AG04450 (cell line): ENCODE results near the gene IGFN1. TPM values are rescaled to one million over a fixed set of nuclear protein-coding genes. Genes with fewer than 3 reads are reported as not detected.

ENCODE experiments used
- CTCF ChIA-PET: fragments of 300-600, 350-600 bp; formaldehyde crosslinking; extraction: SDS; loops from one replicate; lab custom pipeline; 2022; ENCODE audit warnings: antibody characterized with exemption, inconsistent platforms; lab: Charles Lee
- POLR2A ChIA-PET: fragments of 350-600 bp; formaldehyde crosslinking; extraction: SDS; loops from one replicate; lab custom pipeline; 2021; ENCODE audit warnings: antibody characterized with exemption, inconsistent platforms; lab: Yijun Ruan, JAX
- DNase-seq: peaks from one replicate; pipeline ENCODE4 v3.0.0-alpha.2; 2011; ENCODE audit warnings: low read depth, low spot score
- H3K27ac ChIP-seq: one replicate; pipeline ENCODE4 v1.5.1; 2012; ENCODE audit warnings: low read depth, low read length, control low read depth
- H3K27me3 ChIP-seq: one replicate; pipeline ENCODE4 v1.6.0; 2012; ENCODE audit warnings: low read length; ENCODE audit not compliant: control insufficient read depth, insufficient read depth
- H3K4me3 ChIP-seq: 2 replicates; pipeline ENCODE4 v1.5.1; 2011; ENCODE audit warnings: mild to moderate bottlenecking, low read depth, low read length, control low read depth
- H3K9me3 ChIP-seq: 2 replicates; pipeline ENCODE4 v1.5.1; 2012; ENCODE audit warnings: low read length; ENCODE audit not compliant: control insufficient read depth, insufficient read depth
- polyA plus RNA-seq: library from polyadenylated mRNA; depleted of rRNA; stranded (reverse); fragments of >200 nt; gene quantifications from 2 replicates; pipeline ENCODE4 v1.2.3, GENCODE V29; 2011
- TF ChIP-seq, protein P1 (sequence below): IDR thresholded peaks from 2 replicates; pipeline ENCODE4 v1.5.1; 2011; ENCODE audit warnings: low read depth, low read length, control low read depth, inconsistent platforms

IGFN1 gene
- polyA plus RNA-seq, 1 experiment: not detected

DNA sequence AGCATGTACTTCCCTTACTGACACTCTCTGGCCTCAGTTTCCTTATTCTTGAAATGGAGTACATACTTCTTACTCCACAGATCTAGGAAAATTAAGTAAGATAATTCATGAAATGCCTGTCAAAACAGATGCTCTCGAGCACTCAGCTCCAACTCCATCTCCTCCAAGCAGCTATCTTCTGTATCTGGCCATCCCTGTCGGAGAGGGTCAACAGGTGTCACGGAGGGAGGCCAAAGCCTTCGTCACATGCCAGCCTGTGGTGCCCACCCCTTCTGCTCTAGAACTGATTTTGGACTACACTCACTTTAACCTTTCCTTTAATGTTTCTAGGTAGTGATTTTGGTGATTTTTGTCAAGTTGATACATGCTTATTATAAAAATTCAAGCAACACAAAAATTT lies 73.9 kb downstream of the IGFN1 start:
- POLR2A ChIA-PET: no interaction called here

DNA sequence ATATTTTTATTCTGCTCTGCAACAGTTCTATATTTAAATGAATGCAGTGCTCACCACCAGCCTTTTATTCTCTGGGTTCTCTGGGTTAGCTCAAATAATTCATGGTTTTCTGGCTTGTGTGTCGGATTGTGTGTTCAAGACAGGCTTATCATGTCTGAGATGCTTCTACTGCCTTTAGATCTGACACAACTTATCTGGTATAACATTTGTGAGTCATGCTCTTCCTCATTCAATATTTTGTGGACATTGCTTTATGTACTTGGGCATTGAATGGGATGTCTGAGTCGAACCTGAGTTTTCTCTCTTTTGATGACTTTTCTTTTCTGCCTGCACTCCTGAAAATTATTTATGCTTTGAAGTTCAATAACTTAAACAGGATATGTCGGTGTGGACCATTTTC lies 75.1 kb downstream of the IGFN1 start:
- no peaks in the 10 kb centered on the region for H3K27me3 ChIP-seq
- POLR2A ChIA-PET: no interaction called here
- TF ChIP-seq, protein P1, sequence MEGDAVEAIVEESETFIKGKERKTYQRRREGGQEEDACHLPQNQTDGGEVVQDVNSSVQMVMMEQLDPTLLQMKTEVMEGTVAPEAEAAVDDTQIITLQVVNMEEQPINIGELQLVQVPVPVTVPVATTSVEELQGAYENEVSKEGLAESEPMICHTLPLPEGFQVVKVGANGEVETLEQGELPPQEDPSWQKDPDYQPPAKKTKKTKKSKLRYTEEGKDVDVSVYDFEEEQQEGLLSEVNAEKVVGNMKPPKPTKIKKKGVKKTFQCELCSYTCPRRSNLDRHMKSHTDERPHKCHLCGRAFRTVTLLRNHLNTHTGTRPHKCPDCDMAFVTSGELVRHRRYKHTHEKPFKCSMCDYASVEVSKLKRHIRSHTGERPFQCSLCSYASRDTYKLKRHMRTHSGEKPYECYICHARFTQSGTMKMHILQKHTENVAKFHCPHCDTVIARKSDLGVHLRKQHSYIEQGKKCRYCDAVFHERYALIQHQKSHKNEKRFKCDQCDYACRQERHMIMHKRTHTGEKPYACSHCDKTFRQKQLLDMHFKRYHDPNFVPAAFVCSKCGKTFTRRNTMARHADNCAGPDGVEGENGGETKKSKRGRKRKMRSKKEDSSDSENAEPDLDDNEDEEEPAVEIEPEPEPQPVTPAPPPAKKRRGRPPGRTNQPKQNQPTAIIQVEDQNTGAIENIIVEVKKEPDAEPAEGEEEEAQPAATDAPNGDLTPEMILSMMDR: no peak
- DNase-seq: no peak
- no peaks in the 10 kb centered on the region for H3K9me3 ChIP-seq
- no peak overlapping the region for H3K4me3 ChIP-seq
- H3K27ac ChIP-seq: no peak overlapping the region
- CTCF ChIA-PET: interaction anchor here (0.6 to 2.3 kb wide), 3 partner anchors 12 to 83 kb away, joined by 3 to 6 read pairs (median 5); no protein-coding TSS in a partner anchor

More for the DNA sequence above, 73.9 kb downstream of the IGFN1 start:
- Histone ChIP-seq H3K27ac (no peak overlapping the region), H3K9me3 (no peaks in the 10 kb centered on the region; the same call in 1 of the 2 replicates), H3K27me3 (no peaks in the 10 kb centered on the region), H3K4me3 (no peak overlapping the region)
- DNase-seq: no peak
- CTCF ChIA-PET: no interaction called here
- TF ChIP-seq, protein P1: no peak

DNA sequence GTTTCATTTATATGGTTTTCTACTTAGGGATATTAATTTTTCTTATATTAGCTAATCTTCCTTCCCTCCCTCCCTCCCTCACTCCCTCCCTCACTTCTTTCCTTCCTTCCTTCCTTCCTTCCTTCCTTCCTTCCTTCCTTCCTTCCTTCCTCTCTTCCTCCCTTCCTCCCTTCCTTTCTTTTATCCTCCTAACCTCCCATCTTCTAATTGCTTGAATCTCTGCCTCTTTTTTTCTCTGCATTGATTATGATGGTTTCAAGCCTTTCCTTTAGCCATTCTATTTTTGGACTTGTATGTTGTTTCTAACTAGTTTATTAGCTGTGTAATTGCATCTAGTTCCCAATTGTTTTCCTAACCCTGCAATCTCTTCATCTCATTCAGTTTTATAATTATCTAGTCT lies 75.7 kb downstream of the IGFN1 start:
- Histone ChIP-seq H3K4me3 (no peak overlapping the region), H3K9me3 (no peaks in the 10 kb centered on the region), H3K27me3 (no peaks in the 10 kb centered on the region), H3K27ac (no peak overlapping the region)
- CTCF ChIA-PET: interaction anchor here (0.6 to 2.3 kb wide), 5 partner anchors 12 to 110 kb away, joined by 3 to 11 read pairs (median 5); no protein-coding TSS in a partner anchor
- POLR2A ChIA-PET: no interaction called here
- no peak for DNase-seq
- TF ChIP-seq, protein P1: no peak

DNA sequence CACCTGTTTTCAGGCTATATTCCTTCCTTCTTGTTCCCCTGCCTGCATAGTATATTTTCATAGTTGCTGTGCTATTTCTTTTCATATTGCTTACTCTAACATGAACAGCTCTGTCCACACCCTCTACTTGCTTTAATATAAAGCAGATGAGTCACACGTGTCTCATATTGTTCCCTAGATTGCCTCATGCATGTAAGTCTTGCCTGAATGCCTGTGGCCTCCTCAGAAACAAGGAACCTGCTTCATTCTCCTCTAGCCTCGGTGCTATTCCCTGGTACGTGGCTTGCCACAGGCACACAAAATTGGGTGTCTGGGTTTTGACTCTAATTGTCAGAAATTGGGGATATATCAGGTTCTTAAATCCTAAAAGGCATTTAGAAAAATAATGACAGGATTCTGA lies 76.2 kb downstream of the IGFN1 start:
- H3K9me3 ChIP-seq: no peaks in the 10 kb centered on the region
- no peak overlapping the region for H3K27ac ChIP-seq
- ChIA-PET CTCF (interaction anchor here (0.6 to 2.3 kb wide), 4 partner anchors 13 to 110 kb away, joined by 3 to 11 read pairs (median 4); no protein-coding TSS in a partner anchor), POLR2A (no interaction called here)
- DNase-seq: peak; percentile 72
- H3K4me3 ChIP-seq: no peak overlapping the region
- TF ChIP-seq, protein P1: no peak
- H3K27me3 ChIP-seq: no peaks in the 10 kb centered on the region

DNA sequence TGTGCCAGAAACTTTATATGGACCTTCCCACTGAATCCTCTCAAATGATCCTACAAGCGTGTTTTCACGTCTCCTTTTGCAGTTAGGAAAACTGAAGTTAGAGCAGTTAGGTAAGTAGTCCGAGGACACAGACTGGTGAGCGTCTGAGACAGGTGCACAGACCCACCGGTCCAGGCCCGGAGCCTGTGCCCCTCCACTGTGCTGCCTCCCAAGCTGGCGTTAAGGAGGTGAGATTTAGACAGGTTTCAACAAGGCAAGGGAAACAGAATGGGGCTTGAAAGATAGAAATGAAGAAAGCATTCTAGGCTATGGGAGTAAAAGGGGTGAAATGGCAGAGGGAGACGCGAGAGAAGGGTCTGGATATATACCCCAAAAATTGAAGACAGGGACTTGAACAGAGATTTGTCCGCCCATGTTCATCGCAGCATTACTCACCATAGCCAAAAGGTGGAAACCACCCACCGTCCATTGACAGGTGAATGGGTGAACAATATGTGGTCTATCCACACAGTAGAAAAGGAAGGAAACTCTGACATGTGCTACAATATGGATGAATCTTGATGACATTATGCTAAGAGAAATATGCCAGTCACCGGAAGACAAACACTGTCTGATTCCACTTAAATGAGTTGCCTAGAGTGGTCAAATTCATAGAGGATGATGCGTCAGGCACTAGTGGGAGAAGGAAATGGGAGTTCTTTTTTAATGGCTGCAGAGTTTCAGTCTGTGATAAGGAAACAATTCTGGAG lies 77.0 kb downstream of the IGFN1 start:
- POLR2A ChIA-PET: no interaction called here
- H3K27me3 ChIP-seq: no peaks in the 10 kb centered on the region
- TF ChIP-seq, protein P1: no peak
- peak overlapping the region; percentile 34 for H3K27ac ChIP-seq
- no peaks in the 10 kb centered on the region for H3K9me3 ChIP-seq
- CTCF ChIA-PET: interaction anchor here (2.3 kb wide), 1 partner anchor 81 kb away, joined by 5 read pairs; no protein-coding TSS in a partner anchor
- H3K4me3 ChIP-seq: no peak overlapping the region
- no peak for DNase-seq
